Measurements from ENCODE around the gene JSRP1. TPM values are rescaled to one million over a fixed set of nuclear protein-coding genes. Genes with fewer than 3 reads are reported as not detected.

JSRP1 gene
- total and polyA plus RNA-seq, 2 of the 8 experiments (the other 6 are each of a cell fraction or from before 2014, with no cell fraction given): 0.24 to 0.56 TPM

DNA sequence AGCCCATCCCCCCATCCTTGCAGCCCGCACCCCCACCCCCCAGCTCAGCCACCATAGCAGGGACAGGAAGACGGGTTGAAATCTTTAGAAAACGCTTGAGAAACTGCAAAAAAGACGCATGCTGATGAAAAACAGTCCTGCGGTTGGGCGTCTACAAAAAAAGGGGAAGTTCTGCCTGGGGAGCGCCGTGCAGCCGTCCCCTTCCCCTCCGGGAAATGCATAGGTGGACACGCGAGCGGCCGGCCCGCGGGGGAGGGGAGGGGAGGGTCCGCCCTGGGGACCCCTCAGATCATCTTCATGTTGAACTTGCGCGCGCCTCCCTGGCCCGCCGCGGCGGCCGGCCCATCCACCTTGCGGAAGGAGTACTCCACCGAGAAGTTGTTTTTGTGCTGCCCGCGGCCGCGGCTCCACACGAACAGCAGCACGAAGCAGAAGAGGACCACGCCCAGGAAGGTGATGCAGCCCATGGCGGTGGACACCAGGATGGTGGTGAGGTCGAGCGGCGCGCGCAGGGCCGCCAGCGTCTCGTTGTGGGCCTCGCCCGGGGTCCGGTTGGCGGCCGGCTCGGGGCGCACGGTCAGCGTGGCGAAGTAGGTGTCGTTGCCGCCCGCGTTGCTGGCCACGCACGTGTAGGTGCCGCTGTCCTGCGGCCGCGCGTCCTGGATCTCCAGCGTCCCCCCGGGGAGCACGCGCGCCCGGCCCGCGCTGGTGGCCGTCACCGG, 33.7 kb upstream of the JSRP1 start (continued):
- TF ChIP-seq TAF1 (IDR thresholded peaks at IDR 0.05; ENCODE audit: low read depth, low read length): 0 out of 2 replicates have a peak, but pooled peaks have one; percentile 16
- TF ChIP-seq TCF12 (IDR thresholded peaks at IDR 0.05; ENCODE audit: low read depth, low read length): no peak
- TF ChIP-seq NANOG (IDR thresholded peaks at IDR 0.05; ENCODE audit: insufficient read depth, low read depth, low read length, poor library complexity, severe bottlenecking): no peak
- TF ChIP-seq PHF8 (conservative IDR thresholded peaks at IDR 0.05; ENCODE audit: low read depth, low read length): no peak
- no peak for TF ChIP-seq EZH2 (IDR thresholded peaks at IDR 0.05; ENCODE audit: low read depth, low read length, severe bottlenecking)
- TF ChIP-seq, protein P1, sequence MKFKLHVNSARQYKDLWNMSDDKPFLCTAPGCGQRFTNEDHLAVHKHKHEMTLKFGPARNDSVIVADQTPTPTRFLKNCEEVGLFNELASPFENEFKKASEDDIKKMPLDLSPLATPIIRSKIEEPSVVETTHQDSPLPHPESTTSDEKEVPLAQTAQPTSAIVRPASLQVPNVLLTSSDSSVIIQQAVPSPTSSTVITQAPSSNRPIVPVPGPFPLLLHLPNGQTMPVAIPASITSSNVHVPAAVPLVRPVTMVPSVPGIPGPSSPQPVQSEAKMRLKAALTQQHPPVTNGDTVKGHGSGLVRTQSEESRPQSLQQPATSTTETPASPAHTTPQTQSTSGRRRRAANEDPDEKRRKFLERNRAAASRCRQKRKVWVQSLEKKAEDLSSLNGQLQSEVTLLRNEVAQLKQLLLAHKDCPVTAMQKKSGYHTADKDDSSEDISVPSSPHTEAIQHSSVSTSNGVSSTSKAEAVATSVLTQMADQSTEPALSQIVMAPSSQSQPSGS (IDR thresholded peaks at IDR 0.05; ENCODE audit: low read length): no peak
- TF ChIP-seq, protein P2, sequence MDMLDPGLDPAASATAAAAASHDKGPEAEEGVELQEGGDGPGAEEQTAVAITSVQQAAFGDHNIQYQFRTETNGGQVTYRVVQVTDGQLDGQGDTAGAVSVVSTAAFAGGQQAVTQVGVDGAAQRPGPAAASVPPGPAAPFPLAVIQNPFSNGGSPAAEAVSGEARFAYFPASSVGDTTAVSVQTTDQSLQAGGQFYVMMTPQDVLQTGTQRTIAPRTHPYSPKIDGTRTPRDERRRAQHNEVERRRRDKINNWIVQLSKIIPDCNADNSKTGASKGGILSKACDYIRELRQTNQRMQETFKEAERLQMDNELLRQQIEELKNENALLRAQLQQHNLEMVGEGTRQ (IDR thresholded peaks at IDR 0.05; ENCODE audit: low read length): no peak
- no peak for TF ChIP-seq SP2 (IDR thresholded peaks at IDR 0.05; ENCODE audit: low read length)
- TF ChIP-seq RFX5 (IDR thresholded peaks at IDR 0.05; ENCODE audit: borderline replicate concordance, low read depth, low read length): no peak
- TF ChIP-seq POU5F1 (IDR thresholded peaks at IDR 0.05; ENCODE audit: low read depth, low read length): no peak
- no peak for TF ChIP-seq FOSL1 (IDR thresholded peaks at IDR 0.05; ENCODE audit: insufficient read depth, low read depth, low read length)
